A673 (cell line): ENCODE results near the gene SLC37A3. TPM values are rescaled to one million over a fixed set of nuclear protein-coding genes. Genes with fewer than 3 reads are reported as not detected.

Experiments
- BruUV-seq: library from RNA; stranded (reverse); fragments of 400-500 nt; replicated peaks from 2 replicates; lab custom pipeline; 2021; lab: Mats Ljungman, UMichigan
- CTCF ChIA-PET: fragments of 300-600 bp; sonication (Branson Sonifier 250); formaldehyde crosslinking; loops from one replicate; lab custom pipeline; 2022; ENCODE audit warnings: antibody characterized with exemption; lab: Charles Lee
- POLR2A ChIA-PET: fragments of 300-600 bp; sonication (Branson Sonifier 250); formaldehyde crosslinking; loops from one replicate; lab custom pipeline; 2022; ENCODE audit warnings: antibody characterized with exemption; ENCODE audit not compliant: low non-redundant PET; lab: Charles Lee
- DNase-seq: peaks from one replicate; pipeline ENCODE4 v3.0.0-alpha.2; 2015; ENCODE audit warnings: low spot score
- H3K27ac ChIP-seq: fragments of 200-600 bp; sonication (generic); 2 replicates; pipeline ENCODE4 v1.5.1; 2016; ENCODE audit warnings: mixed run types, low read depth, mild to moderate bottlenecking, mixed read lengths, antibody characterized with exemption, low read length; ENCODE audit not compliant: poor library complexity, severe bottlenecking
- H3K27me3 ChIP-seq: fragments of 200-600 bp; sonication (generic); replicated peaks from 2 replicates; pipeline ENCODE4 v1.6.1; 2017; ENCODE audit warnings: mixed run types, low read depth, mild to moderate bottlenecking, mixed read lengths, antibody characterized with exemption, low read length; ENCODE audit not compliant: insufficient read depth, poor library complexity
- H3K36me3 ChIP-seq: fragments of 200-600 bp; sonication (generic); 2 replicates; pipeline ENCODE4 v1.6.1; 2016; ENCODE audit warnings: mixed run types, mild to moderate bottlenecking, mixed read lengths, antibody characterized with exemption, low read length; ENCODE audit not compliant: insufficient read depth, poor library complexity, severe bottlenecking
- H3K4me1 ChIP-seq: fragments of 200-600 bp; sonication (generic); 2 replicates; pipeline ENCODE4 v1.6.1; 2017; ENCODE audit warnings: mixed run types, mild to moderate bottlenecking, mixed read lengths, antibody characterized with exemption, low read length; ENCODE audit not compliant: insufficient read depth, poor library complexity, severe bottlenecking
- H3K4me3 ChIP-seq: fragments of 200-600 bp; sonication (generic); 2 replicates; pipeline ENCODE4 v1.5.1; 2016; ENCODE audit warnings: low read depth, mixed run types, mild to moderate bottlenecking, mixed read lengths, low read length; ENCODE audit not compliant: poor library complexity, severe bottlenecking
- H3K9me3 ChIP-seq: fragments of 200-600 bp; sonication (generic); 2 replicates; pipeline ENCODE4 v1.6.1; 2016; ENCODE audit warnings: mixed run types, low read depth, mild to moderate bottlenecking, mixed read lengths, antibody characterized with exemption, low read length; ENCODE audit not compliant: poor library complexity, severe bottlenecking
- CTCF ChIP-seq: fragments of 300-800, 200-600 bp; sonication (generic); conservative IDR thresholded peaks from 2 replicates; pipeline ENCODE4 v1.5.1; 2017; ENCODE audit warnings: low read depth, mild to moderate bottlenecking, antibody characterized with exemption, low read length, moderate library complexity, mixed read lengths
- EZH2 ChIP-seq: fragments of 200-600 bp; sonication (generic); IDR thresholded peaks from 2 replicates; pipeline ENCODE4 v1.6.1; 2017; ENCODE audit warnings: borderline replicate concordance, low read depth, mild to moderate bottlenecking, mixed read lengths, antibody characterized with exemption, low read length; ENCODE audit not compliant: poor library complexity, severe bottlenecking
- intact Hi-C: fragments of 100-400 bp; cut with micrococcal nuclease; formaldehyde crosslinking; loops from one replicate; pipeline ENCODE4 v1.10.0; 2022; ENCODE audit not compliant: unreplicated experiment
- total RNA-seq: library from RNA; stranded (reverse); gene quantifications from 2 replicates; pipeline ENCODE4 v1.2.3, GENCODE V29; 2021

The SLC37A3 gene
- total RNA-seq, 1 experiment from 2014 or later: 34.7 TPM

DNA sequence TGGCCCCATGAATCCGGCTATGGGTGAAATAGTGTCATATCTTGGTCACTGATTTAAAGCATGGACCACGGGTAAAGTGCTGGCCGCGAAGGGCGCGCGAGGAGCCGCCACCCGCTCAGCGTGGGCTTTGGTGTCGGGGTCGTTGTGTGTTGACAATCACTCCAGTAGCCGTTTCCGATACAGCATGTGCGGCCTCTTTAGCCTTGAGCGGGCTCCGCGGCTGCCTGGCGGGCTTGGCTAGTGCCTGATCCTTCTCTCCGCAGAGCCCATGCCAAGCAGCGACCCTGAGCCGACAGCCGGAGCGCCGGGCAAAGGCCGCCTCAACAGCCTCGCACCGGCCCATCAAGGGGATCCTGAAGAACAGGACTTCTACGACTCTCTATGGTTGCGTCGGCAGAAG is 105.9 kb downstream of the SLC37A3 start:
- CTCF ChIA-PET: no interaction called here
- TF ChIP-seq EZH2 (no peak), CTCF (no peak)
- no peak overlapping the region for H3K4me3 ChIP-seq
- no peak overlapping the region for H3K27ac ChIP-seq
- BruUV-seq: no TSS peak
- intact Hi-C loops: no loop called here
- DNase-seq: no peak
- no peaks in the 10 kb centered on the region for H3K36me3 ChIP-seq
- POLR2A ChIA-PET: no interaction called here
- H3K4me1 ChIP-seq: no peaks in the 10 kb centered on the region
- H3K9me3 ChIP-seq: no peaks in the 10 kb centered on the region
- no peaks in the 10 kb centered on the region for H3K27me3 ChIP-seq

- H3K27ac ChIP-seq: no peak overlapping the region
- CTCF ChIA-PET: no interaction called here
Observed at GRCh38 chr7:140289804-140290203, 108.5 kb downstream of the SLC37A3 start.

GRCh38 chr7:140287988-140288387 is 110.3 kb downstream of the SLC37A3 start:
- Histone ChIP-seq H3K27ac (no peak overlapping the region), H3K36me3 (no peaks in the 10 kb centered on the region), H3K4me1 (no peaks in the 10 kb centered on the region), H3K9me3 (no peaks in the 10 kb centered on the region), H3K4me3 (no peak overlapping the region), H3K27me3 (no peaks in the 10 kb centered on the region)
- ChIA-PET POLR2A (no interaction called here), CTCF (no interaction called here)
- intact Hi-C loops: no loop called here
- no TSS peak for BruUV-seq
- no peak for DNase-seq
- TF ChIP-seq CTCF (no peak), EZH2 (no peak)

More at GRCh38 chr7:140289804-140290203, 108.5 kb downstream of the SLC37A3 start:
- no peaks in the 10 kb centered on the region for H3K36me3 ChIP-seq
- H3K9me3 ChIP-seq: no peaks in the 10 kb centered on the region
- TF ChIP-seq CTCF (no peak), EZH2 (no peak)
- H3K4me1 ChIP-seq: no peaks in the 10 kb centered on the region
- no peak for DNase-seq
- POLR2A ChIA-PET: no interaction called here
- no peaks in the 10 kb centered on the region for H3K27me3 ChIP-seq
- no TSS peak for BruUV-seq
- no peak overlapping the region for H3K4me3 ChIP-seq
- intact Hi-C loops: no loop called here
